HG03575 (cell line): Measurements from ENCODE around the gene LOXHD1.

Experiments used
- ATAC-seq: cut with Tn5 transposase; IDR thresholded peaks from one replicate; pipeline ENCODE4 v1.9.1; 2021; ENCODE audit not compliant: unreplicated experiment, insufficient number of reproducible peaks, low FRiP score; ENCODE audit errors: extremely low read depth

LOXHD1 gene

GRCh38 chr18:46470714-46471113 is 186.3 kb downstream of the LOXHD1 start:
- no peak for ATAC-seq

- no peak for ATAC-seq
Measured at GRCh38 chr18:46469186-46469915, 187.7 kb downstream of the LOXHD1 start.

GRCh38 chr18:46468426-46469180 is 188.4 kb downstream of the LOXHD1 start:
- no peak for ATAC-seq

- no peak for ATAC-seq
Measured at GRCh38 chr18:46466234-46467160, 190.5 kb downstream of the LOXHD1 start.

GRCh38 chr18:46464926-46465655 is 191.9 kb downstream of the LOXHD1 start:
- no peak for ATAC-seq

GRCh38 chr18:46462523-46462922 is 194.5 kb downstream of the LOXHD1 start:
- ATAC-seq, result no peak

- ATAC-seq, result no peak
Measured at GRCh38 chr18:46461993-46462392, 195.0 kb downstream of the LOXHD1 start.

GRCh38 chr18:46460754-46461153 is 196.3 kb downstream of the LOXHD1 start:
- no peak for ATAC-seq

- no peak for ATAC-seq
Measured at GRCh38 chr18:46459789-46460455, 197.1 kb downstream of the LOXHD1 start.

GRCh38 chr18:46458472-46458871 is 198.5 kb downstream of the LOXHD1 start:
- no peak for ATAC-seq

- no peak for ATAC-seq
Measured at GRCh38 chr18:46456691-46457090, 200.3 kb downstream of the LOXHD1 start.

- ATAC-seq, result no peak
Measured at GRCh38 chr18:46452820-46453219, 204.2 kb downstream of the LOXHD1 start.

GRCh38 chr18:46449499-46449898 is 207.5 kb downstream of the LOXHD1 start:
- ATAC-seq, result no peak

GRCh38 chr18:46449033-46449432 is 208.0 kb downstream of the LOXHD1 start:
- no peak for ATAC-seq

- no peak for ATAC-seq
Measured at GRCh38 chr18:46448347-46448746, 208.7 kb downstream of the LOXHD1 start.

GRCh38 chr18:46447792-46448191 is 209.2 kb downstream of the LOXHD1 start:
- no peak for ATAC-seq

- ATAC-seq, result no peak
Measured at GRCh38 chr18:46447323-46447722, 209.7 kb downstream of the LOXHD1 start.

GRCh38 chr18:46445522-46446313 is 211.3 kb downstream of the LOXHD1 start:
- ATAC-seq, result no peak
